Hepatic stellate cell (primary cell): Measurements from ENCODE around the gene LOC101059915.
"Not testable (repeated sequence)": the region's sequence is repeated elsewhere in the genome, so short reads cannot be mapped to it uniquely, and the experiment has no call there.

Experiments
- DNase-seq: peaks from one replicate; pipeline ENCODE4 v3.0.0; 2011; ENCODE audit warnings: low spot score

The LOC101059915 gene

GRCh38 chrX:71675636-71676035 is 8.3 kb downstream of the LOC101059915 start:
- not testable (repeated sequence) for DNase-seq

- not testable (repeated sequence) for DNase-seq
These were observed 8.9 kb downstream of the LOC101059915 start for GRCh38 chrX:71676068-71676795.

GRCh38 chrX:71677195-71677594 is 9.8 kb downstream of the LOC101059915 start:
- DNase-seq, result not testable (repeated sequence)

GRCh38 chrX:71679575-71680207 is 12.3 kb downstream of the LOC101059915 start:
- DNase-seq, result no peak

GRCh38 chrX:71696641-71697465 is 29.5 kb downstream of the LOC101059915 start:
- not testable (repeated sequence) for DNase-seq

DNA sequence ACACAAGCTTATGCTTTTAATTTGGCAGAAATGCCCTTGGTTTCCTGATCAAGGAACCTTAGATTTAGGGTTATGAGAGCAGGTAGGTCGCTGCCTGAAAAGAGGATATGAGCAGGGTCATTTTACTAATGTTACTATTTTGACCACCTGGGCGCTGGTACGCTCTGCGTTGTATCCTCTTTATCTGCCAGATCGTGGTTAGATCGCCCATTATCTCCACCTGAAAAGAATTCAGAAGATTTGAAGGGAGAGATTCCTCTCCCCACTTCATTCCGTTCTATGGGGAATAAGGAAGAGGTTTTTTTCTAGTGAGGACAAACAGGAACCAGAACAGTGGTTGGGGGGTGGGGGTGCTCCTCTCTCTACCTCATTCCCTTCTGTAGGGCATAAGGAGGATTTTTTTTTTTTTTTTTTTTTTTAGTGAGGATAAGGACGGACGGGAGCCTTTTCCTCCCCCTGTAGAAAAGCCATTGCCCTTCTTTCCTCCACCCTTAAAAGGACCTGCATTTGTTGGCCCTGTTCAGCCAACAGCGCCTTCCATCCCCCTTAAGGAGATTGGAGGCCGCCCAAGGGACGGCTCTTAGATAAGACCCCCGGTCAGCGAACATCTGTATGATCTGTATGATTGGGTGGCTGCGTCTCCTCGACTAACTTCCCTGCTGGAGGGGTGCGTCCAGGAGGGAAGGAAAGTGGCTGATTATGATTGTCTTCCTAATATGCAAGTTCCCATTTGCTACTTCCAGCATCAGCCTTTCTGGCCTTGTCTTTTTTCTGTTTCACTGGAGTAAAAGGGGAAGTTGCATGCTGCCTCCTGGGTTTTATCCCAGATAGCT is 30.3 kb downstream of the LOC101059915 start:
- not testable (repeated sequence) for DNase-seq

- not testable (repeated sequence) for DNase-seq
These were observed 31.1 kb downstream of the LOC101059915 start for GRCh38 chrX:71698299-71699022.

DNA sequence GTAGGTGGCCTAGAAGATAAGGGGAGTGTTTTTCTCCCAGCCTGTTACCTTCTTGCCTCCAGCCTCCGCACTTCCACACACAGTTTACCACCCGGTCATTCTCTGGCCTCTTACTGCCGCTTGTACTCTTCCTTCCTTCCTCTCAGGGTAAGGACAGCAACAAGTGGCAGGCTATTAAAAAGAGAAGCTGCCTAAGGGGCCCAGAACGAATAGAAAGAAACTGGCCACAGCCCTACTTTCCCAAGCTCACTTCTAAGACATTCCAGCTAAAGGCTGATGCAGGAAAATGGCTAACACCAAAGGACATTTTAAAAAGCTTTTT is 31.6 kb downstream of the LOC101059915 start:
- not testable (repeated sequence) for DNase-seq

DNA sequence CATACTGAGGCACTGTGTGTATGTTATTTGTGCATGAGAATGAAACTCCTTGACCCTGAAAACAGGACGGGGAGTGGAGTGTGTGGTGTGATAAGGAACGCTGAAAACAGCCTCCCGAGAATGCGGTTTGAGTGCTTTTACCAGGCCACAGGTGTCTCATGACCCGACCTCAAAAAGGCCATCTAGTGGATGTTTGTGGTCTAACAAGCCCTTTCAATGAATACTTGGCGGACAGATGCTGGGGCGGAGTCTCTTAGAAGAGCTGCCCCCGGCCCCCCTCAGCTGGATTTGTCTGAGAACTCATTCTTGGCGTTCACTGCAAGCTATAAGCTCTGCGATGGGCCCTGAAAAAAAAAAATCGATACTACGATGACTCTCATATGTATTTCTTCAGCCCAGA is 35.5 kb downstream of the LOC101059915 start:
- DNase-seq, result not testable (repeated sequence)

GRCh38 chrX:71714064-71714463 is 46.7 kb downstream of the LOC101059915 start:
- not testable (repeated sequence) for DNase-seq

GRCh38 chrX:71715551-71715950 is 48.2 kb downstream of the LOC101059915 start:
- DNase-seq, result not testable (repeated sequence)

DNA sequence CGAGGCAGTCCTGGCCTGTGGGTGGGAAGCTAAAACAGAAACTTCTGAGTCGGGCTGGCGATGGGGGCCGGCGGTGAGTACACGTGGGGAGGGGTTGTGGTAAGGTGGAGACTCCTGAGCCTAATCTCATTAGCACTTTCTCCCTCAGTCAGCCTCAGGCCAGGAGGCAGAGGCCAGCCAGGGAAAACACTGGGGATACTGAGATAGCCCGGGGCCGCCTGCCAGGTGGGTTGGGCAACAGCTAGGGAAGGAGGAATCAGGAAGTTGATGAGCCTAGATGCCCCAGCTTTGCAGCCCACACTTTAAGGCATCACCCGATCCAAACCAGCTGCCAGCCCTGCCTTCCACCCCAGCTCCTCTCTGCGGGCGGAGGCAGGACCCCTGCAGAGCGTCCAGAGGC is 49.0 kb downstream of the LOC101059915 start:
- not testable (repeated sequence) for DNase-seq

DNA sequence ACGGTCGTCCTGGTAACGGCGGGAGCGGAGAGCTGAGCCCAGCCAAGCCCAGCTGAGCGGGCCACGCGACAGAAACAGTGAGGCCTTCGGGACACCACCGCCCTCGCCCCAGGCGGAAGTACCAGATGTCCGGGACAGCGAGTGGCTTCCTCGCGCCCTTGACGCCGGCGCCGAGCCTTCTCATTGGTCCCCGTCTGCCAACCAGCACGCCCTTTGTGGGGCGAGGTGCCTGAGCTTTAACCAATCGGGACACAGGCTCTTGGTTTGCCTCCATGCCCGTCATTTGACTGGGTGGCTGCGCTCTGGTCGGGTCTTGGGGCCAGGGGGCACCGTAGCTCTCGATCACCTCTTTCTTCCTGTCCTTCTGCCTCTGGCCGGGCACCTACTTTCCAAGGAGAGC is 50.8 kb downstream of the LOC101059915 start, which contains the start of gene CXorf49:
CXorf49 (minus strand) TSS at position 101 of the 400 bp plus-strand sequence. CDS start 134 bp downstream, outside the sequence.
- DNase-seq, result not testable (repeated sequence)

DNA sequence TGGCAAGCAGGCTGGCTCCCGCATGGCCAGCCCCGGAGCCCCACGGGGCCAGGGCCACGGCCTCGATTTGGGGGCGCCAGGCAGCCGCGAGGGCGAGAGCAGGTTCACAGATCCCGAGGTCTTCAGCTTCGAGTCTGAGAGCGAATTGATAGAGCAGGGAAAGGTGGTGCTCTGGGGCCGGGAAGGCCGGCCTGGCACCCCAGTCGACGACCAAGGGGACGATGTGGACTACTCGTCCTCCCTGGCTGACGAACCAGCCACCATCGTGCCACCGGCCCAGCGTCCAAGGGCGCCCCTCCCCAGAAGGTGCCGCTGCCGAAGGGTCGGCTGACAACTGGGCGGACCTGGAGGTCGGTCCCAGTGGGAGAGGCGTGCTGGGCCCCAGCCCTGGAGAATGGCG is 51.8 kb downstream of the LOC101059915 start:
- DNase-seq, result not testable (repeated sequence)

- not testable (repeated sequence) for DNase-seq
These were observed 53.0 kb downstream of the LOC101059915 start for GRCh38 chrX:71720289-71720886.
